HepG2 (cell line): Measurements from ENCODE around the gene THBS1. TPM values are rescaled to one million over a fixed set of nuclear protein-coding genes. Genes with fewer than 3 reads are reported as not detected.

Experiments used
- DPF2 ChIP-seq: sonication (generic); formaldehyde crosslinking; IDR thresholded peaks from 2 replicates; pipeline ENCODE4 v1.4.0; 2020; ENCODE audit warnings: mild to moderate bottlenecking, low read depth, missing genetic modification reagents, borderline replicate concordance
- ELF4 ChIP-seq: sonication (generic); formaldehyde crosslinking; IDR thresholded peaks from 2 replicates; pipeline ENCODE4 v1.5.0; 2020; ENCODE audit warnings: missing genetic modification reagents, mild to moderate bottlenecking, moderate library complexity, borderline replicate concordance
- GABPA ChIP-seq, 2 experiments: IDR thresholded peaks; 2 replicates each; pipeline ENCODE4 v1.6.1; 2011 to 2016; ENCODE audit warnings: low read depth in 2 of 2, low read length in 1 of 2, missing biosample characterization in 1 of 2, missing genetic modification characterization in 1 of 2
- HDAC2 ChIP-seq: sonication (generic); formaldehyde crosslinking; IDR thresholded peaks from 2 replicates; pipeline ENCODE4 v1.4.0; 2020; ENCODE audit warnings: missing genetic modification reagents
- HMGXB3 ChIP-seq: sonication (generic); formaldehyde crosslinking; IDR thresholded peaks from 2 replicates; pipeline ENCODE4 v1.4.0; 2020; ENCODE audit warnings: missing genetic modification reagents, borderline replicate concordance
- HMGXB4 ChIP-seq, 2 experiments: sonication (generic) in 1 of 2; formaldehyde crosslinking in 1 of 2; IDR thresholded peaks; 2 replicates each; pipeline versions ENCODE4 v1.4.0 to v1.6.1; 2018 to 2020; ENCODE audit warnings: missing genetic modification reagents in 2 of 2, borderline replicate concordance in 1 of 2, low read depth in 1 of 2, mild to moderate bottlenecking in 1 of 2, missing biosample characterization in 1 of 2
- PAXIP1 ChIP-seq: sonication (generic); formaldehyde crosslinking; conservative IDR thresholded peaks from 2 replicates; pipeline ENCODE4 v1.4.0; 2020; ENCODE audit warnings: mild to moderate bottlenecking, missing genetic modification reagents, moderate library complexity
- POGZ ChIP-seq: sonication (generic); formaldehyde crosslinking; IDR thresholded peaks from 2 replicates; pipeline ENCODE4 v1.4.0; 2020; ENCODE audit warnings: mild to moderate bottlenecking, missing genetic modification reagents
- PPARG ChIP-seq: conservative IDR thresholded peaks from 2 replicates; pipeline ENCODE4 v1.6.1; 2016; ENCODE audit warnings: missing biosample characterization, missing genetic modification reagents
- REXO4 ChIP-seq: sonication (generic); formaldehyde crosslinking; IDR thresholded peaks from 2 replicates; pipeline ENCODE4 v1.8.0; 2022; ENCODE audit warnings: missing genetic modification reagents, mild to moderate bottlenecking, borderline replicate concordance
- SETDB1 ChIP-seq: sonication (generic); formaldehyde crosslinking; IDR thresholded peaks from 2 replicates; pipeline ENCODE4 v1.5.1; 2020; ENCODE audit warnings: missing genetic modification reagents, mild to moderate bottlenecking, borderline replicate concordance
- SIN3B ChIP-seq: fragments of 150-350 bp; IDR thresholded peaks from 2 replicates; pipeline ENCODE4 v1.6.1; 2014; ENCODE audit warnings: low read length
- SUZ12 ChIP-seq: fragments of 150-350 bp; IDR thresholded peaks from 2 replicates; pipeline ENCODE4 v1.6.1; 2014; ENCODE audit warnings: low read depth, low read length
- ZKSCAN8 ChIP-seq: IDR thresholded peaks from 2 replicates; pipeline ENCODE4 v1.6.1; 2016; ENCODE audit warnings: borderline replicate concordance, missing genetic modification reagents, missing compliant biosample characterization
- ZMYM4 ChIP-seq: sonication (generic); formaldehyde crosslinking; IDR thresholded peaks from 2 replicates; pipeline ENCODE4 v1.8.1; 2023; ENCODE audit warnings: mild to moderate bottlenecking, missing genetic modification reagents
- ZNF24 ChIP-seq: fragments of 450-650 bp; IDR thresholded peaks from 2 replicates; pipeline ENCODE4 v1.6.1; 2017; ENCODE audit warnings: antibody characterized with exemption, mild to moderate bottlenecking
- ZNF558 ChIP-seq: sonication (generic); formaldehyde crosslinking; IDR thresholded peaks from 2 replicates; pipeline ENCODE4 v1.9.0; 2022; ENCODE audit warnings: mild to moderate bottlenecking, missing genetic modification reagents, borderline replicate concordance
- ZNF644 ChIP-seq: IDR thresholded peaks from 2 replicates; pipeline ENCODE4 v1.6.1; 2016; ENCODE audit warnings: low read depth
- ZNF850 ChIP-seq: sonication (generic); formaldehyde crosslinking; conservative IDR thresholded peaks from 2 replicates; pipeline ENCODE4 v1.9.0; 2021; ENCODE audit warnings: mild to moderate bottlenecking, missing genetic modification reagents
- ZSCAN25 ChIP-seq: sonication (generic); formaldehyde crosslinking; IDR thresholded peaks from 2 replicates; pipeline ENCODE4 v1.8.0; 2022; ENCODE audit warnings: mild to moderate bottlenecking, missing genetic modification reagents
- polyA plus RNA-seq, 8 experiments: library from polyadenylated mRNA; depleted of rRNA in 3 of 8; stranded (reverse) in 7 of 8; unstranded in 1 of 8; fragments of >200 nt; fragmentation: Illumina TruSeq in 4 of 8; extraction: Trizol in 4 of 8; gene quantifications; 2 replicates each; pipeline versions ENCODE4 v1.2.1 to v1.2.3, GENCODE V29; 2011 to 2016; ENCODE audit warnings: low read depth in 4 of 8, missing spikeins in 1 of 8, mixed read lengths in 1 of 8; ENCODE audit not compliant: insufficient read depth in 1 of 8
- total RNA-seq, 5 experiments: library from RNA; depleted of rRNA; stranded (reverse); fragments of >200 nt; fragmentation: Illumina TruSeq; extraction: Trizol; gene quantifications; 2 replicates each; pipeline ENCODE4 v1.2.3, GENCODE V29; 2016; ENCODE audit warnings: low read depth in 1 of 5

THBS1 gene
- total and polyA plus RNA-seq, 2 of the 13 experiments (the other 11 are each of a cell fraction or from before 2014, with no cell fraction given): 54.7 to 67.1 TPM

- peak; percentile 44; the same call in 1 of the 2 replicates for TF ChIP-seq PAXIP1 (CRISPR knock-in tag)
- no peak for TF ChIP-seq ZNF850
- TF ChIP-seq HMGXB3 (CRISPR knock-in tag): no peak
- TF ChIP-seq ZNF558: no peak
- TF ChIP-seq ZKSCAN8 (CRISPR knock-in tag): no peak
- no peak for TF ChIP-seq ZSCAN25
- TF ChIP-seq HMGXB4 (CRISPR knock-in tag; IDR thresholded peaks at IDR 0.05; ENCODE audit: borderline replicate concordance in 1 of 2, low read depth in 1 of 2): 0 out of 4 replicates have a peak, but pooled peaks of 1 of the 2 experiments have one; percentile 27
- TF ChIP-seq REXO4: no peak
- no peak for TF ChIP-seq SIN3B
- TF ChIP-seq ZNF24: no peak
- TF ChIP-seq SUZ12: no peak
- TF ChIP-seq PPARG (CRISPR knock-in tag): peak; percentile 31; the same call in 1 of the 2 replicates
- TF ChIP-seq HDAC2 (CRISPR knock-in tag): no peak
- peak; percentile 71 for TF ChIP-seq ZNF644 (CRISPR knock-in tag)
- no peak for TF ChIP-seq ELF4 (CRISPR knock-in tag)
- TF ChIP-seq DPF2 (CRISPR knock-in tag): no peak
- TF ChIP-seq SETDB1 (CRISPR knock-in tag): no peak
- TF ChIP-seq POGZ (CRISPR knock-in tag): no peak
- no peak for TF ChIP-seq GABPA (IDR thresholded peaks at IDR 0.05; ENCODE audit: low read depth, low read length)
- peak; percentile 51 for TF ChIP-seq GABPA (CRISPR knock-in tag; IDR thresholded peaks at IDR 0.05; ENCODE audit: low read depth)
- TF ChIP-seq ZMYM4 (CRISPR knock-in tag): no peak
Observed at GRCh38 chr15:39624806-39625205, 43.9 kb downstream of the THBS1 start (continued).
